ENCODE data around the gene C6orf120. TPM values are rescaled to one million over a fixed set of nuclear protein-coding genes. Genes with fewer than 3 reads are reported as not detected.

C6orf120 gene
- total RNA-seq, result 53.9 and 55.6 TPM in 2 replicates

DNA sequence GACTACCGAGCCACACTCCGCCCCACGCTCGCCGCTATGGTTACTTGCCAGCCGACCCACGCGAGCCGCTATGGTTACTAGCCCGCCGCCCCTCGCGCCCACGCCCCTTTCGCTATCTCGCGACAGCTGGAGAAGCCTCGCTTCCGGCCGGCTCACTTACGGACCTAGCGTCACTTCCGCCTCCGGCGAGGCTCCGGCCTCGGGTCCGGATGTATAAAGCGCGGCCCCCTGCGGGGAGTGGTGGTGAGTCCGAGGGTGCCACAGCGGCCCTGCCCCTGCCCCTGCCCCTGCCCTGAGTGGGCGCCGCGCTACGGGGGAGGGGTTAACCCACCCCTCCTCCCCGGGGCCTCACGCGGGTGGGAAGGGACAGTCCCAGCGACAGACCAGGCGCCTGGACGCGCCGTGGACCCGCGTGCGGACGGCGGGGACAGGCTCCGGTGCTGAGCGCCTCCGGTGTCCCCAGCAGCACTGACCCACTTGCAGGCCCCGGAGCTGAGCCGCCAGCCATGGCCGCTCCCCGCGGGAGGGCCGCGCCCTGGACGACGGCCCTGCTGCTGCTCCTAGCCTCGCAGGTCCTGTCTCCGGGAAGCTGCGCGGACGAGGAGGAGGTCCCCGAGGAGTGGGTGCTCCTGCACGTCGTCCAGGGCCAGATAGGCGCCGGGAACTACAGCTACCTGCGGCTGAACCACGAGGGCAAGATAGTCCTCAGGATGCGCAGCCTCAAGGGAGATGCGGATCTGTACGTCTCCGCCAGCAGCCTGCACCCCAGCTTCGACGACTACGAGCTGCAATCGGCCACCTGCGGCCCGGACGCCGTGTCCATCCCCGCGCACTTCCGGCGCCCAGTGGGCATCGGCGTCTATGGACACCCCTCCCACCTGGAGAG is at the start of gene C6orf120, which contains the start of gene WDR27:
Gene C6orf120, plus strand, starts transcription at position 173 of the 886 bp plus-strand sequence. Its CDS starts 334 bp downstream, at position 507.
Gene WDR27, minus strand, starts transcription at position 76 of the 886 bp plus-strand sequence. CDS start 13,024 bp downstream, outside the sequence.

DNA sequence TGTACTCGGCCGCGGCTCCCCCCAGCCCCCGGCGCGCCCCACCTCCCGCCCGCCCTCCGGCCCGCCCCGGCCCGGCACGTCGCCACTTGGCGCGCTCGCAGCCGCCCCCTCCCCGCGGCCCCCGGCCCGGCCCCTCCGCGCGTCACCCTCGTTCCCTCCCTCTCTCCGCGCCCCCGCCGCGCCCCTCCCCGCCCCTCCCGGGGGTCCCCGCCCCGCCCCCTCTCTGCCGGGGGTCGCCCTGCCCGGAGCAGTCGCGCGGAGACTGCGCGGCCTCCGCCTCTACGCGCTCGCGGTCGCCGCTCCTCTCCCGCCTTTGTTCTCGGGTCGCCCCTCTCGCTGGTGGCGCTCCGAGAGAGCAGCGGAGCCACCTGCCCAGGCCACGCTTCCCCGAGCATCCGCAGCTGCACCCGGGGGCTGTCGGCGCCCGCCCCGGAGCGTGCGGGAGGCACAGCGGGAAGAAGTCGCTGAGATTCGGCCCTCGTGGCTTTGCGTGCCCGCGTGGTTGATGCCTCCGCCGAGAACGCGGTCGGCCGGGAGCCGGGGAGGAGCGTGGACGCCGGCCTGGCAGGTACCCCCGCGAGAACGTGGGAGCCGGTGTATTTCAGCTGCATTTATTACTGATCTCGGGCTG is 22.7 kb downstream of the C6orf120 start, which contains the start of gene PHF10:
Gene PHF10, minus strand, starts transcription at position 7 of the 631 bp plus-strand sequence. CDS start 569 bp downstream, outside the sequence.

DNA sequence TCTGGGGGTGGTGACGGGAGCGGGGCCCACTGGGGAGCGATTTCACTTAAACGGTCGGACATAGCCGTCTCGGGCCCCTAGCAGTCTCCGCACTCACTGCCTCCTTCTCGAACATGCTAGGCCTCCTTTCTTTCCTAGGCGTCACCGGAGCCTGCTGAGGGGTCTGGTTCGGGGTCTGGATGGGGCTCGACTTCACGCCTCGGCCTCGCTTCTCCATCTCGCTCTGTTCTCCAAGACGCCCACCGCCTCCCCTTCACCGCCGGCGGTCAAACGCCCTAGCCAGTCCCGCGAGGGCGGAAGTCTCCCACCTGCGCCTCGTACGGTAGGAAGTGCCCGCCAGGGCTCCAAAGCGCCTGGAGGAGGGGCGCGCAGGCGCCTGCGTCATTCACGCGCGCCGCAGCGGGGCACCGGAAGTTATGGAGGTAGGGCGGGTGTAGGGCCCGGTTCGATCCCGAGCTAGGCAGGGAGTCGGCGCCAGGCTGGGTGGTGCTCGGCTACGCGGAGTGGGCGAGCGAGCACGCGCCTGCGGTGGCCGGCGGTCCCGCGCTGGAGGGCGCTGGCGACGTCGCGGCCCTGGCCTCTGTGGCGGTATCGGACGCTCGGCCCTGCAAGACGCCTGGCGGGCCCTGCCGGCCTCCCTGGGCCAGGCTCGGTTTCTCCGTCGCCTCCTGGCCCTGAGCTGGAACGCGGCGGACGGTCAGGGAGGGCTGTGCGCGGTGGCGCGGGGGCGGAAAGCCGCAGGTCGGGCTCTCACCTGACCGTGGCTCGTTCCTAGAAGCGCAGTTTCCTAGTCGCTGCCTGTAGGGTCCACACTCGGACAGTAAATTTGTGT is 49.5 kb downstream of the C6orf120 start, which contains the start of the genes DYNLT2 and ERMARD:
Gene DYNLT2, minus strand, starts transcription at position 331 of the 832 bp plus-strand sequence. Its CDS starts 114 bp downstream, at position 217.
Gene ERMARD, plus strand, starts transcription at position 381 of the 832 bp plus-strand sequence. Its CDS starts 36 bp downstream, at position 417.

Other genes with a start within 250 kb of the C6orf120 start
- gene WDR27, start 97 bp upstream of the C6orf120 start, total RNA-seq, result 14.4 and 17.0 TPM in 2 replicates
- gene PHF10, start 22.4 kb downstream of the C6orf120 start, total RNA-seq, result 5.2 and 8.2 TPM in 2 replicates
- gene DYNLT2, start 49.4 kb downstream of the C6orf120 start, total RNA-seq, result 0.35 and 1.7 TPM in 2 replicates
- 20.2 and 22.5 TPM in 2 replicates for gene ERMARD, start 49.5 kb downstream of the C6orf120 start, total RNA-seq

Data from myometrial cell (primary cell).